ENCODE results near the gene VAMP8. TPM values are rescaled to one million over a fixed set of nuclear protein-coding genes. Genes with fewer than 3 reads are reported as not detected.

Gene VAMP8
- polyA plus RNA-seq, 2 donors = 337 to 430 TPM

DNA sequence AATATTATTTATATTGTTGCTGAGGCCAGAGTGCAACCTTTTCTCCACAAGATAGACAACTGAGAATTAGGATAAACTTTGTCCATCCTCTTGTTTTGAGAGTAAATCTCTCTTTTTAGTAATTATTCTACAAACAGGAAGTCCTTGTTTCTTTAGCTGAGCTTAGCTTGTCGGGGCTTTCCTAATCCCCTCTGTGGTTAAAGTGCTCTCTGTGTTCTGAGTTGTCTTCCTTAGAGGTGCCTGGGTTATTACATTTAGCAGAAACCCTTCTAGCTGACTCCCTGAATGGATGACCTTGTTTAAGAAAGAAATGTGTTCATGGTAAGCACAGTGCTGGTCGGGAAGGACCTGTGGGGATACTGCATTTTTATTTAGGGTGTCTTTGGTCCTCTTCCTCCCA lies 51.3 kb downstream of the VAMP8 start:
- 56 to 63% methylated on average over 2 of the region's 2 CpGs for WGBS, 2 donors
- Histone ChIP-seq H3K4me1 (ENCODE audit: control insufficient read depth in 2 of 2, insufficient read depth in 2 of 2, low read length in 1 of 2) (no peaks in the 10 kb centered on the region), H3K9me3 (ENCODE audit: control insufficient read depth in 2 of 2, insufficient read depth in 1 of 2, low read depth in 1 of 2, low read length in 1 of 2) (no peaks in the 10 kb centered on the region), H3K36me3 (ENCODE audit: control insufficient read depth in 2 of 2, insufficient read depth in 2 of 2, low read length in 1 of 2) (peaks cover 12 to 22% of the 10 kb centered on the region in 2 donors), H3K4me3 (ENCODE audit: low read depth in 1 of 2, low read length in 2 of 2) (no peak overlapping the region), H3K27ac (ENCODE audit: low read depth in 2 of 2, low read length in 1 of 2) (no peak overlapping the region), H3K27me3 (ENCODE audit: control insufficient read depth in 1 of 2, insufficient read depth in 2 of 2, low read length in 2 of 2) (no peaks in the 10 kb centered on the region)

DNA sequence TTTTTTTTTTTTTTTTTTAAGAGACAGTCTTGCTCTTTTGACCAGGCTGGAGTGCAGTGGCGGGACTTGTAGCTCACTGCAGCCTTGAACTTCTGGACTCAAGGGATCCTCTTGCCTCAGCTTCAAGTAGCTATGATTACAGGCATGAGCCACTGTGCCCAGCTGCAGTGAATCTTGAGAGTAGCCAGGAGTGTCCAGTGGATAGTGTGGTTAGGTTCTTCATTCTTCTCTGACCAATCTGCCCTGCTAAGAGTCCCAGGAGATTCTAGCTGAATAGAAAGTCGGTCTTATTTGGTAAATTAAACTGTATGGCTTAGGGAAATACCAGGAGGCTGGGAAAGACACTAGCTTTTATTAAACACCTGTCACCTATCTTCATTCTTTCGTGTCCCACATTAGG lies 53.9 kb downstream of the VAMP8 start:
- H3K27me3 ChIP-seq (ENCODE audit: control insufficient read depth in 1 of 2, insufficient read depth in 2 of 2, low read length in 2 of 2) = no peaks in the 10 kb centered on the region
- H3K9me3 ChIP-seq (ENCODE audit: control insufficient read depth in 2 of 2, insufficient read depth in 1 of 2, low read depth in 1 of 2, low read length in 1 of 2) = no peaks in the 10 kb centered on the region
- no peaks in the 10 kb centered on the region for H3K4me1 ChIP-seq (ENCODE audit: control insufficient read depth in 2 of 2, insufficient read depth in 2 of 2, low read length in 1 of 2)
- 91 to 93% methylated on average over 3 of the region's 3 CpGs for WGBS, 2 donors
- peaks cover 7 to 14% of the 10 kb centered on the region in 2 donors for H3K36me3 ChIP-seq (ENCODE audit: control insufficient read depth in 2 of 2, insufficient read depth in 2 of 2, low read length in 1 of 2)
- H3K27ac ChIP-seq (ENCODE audit: low read depth in 2 of 2, low read length in 1 of 2) = no peak overlapping the region
- H3K4me3 ChIP-seq (ENCODE audit: low read depth in 1 of 2, low read length in 2 of 2) = no peak overlapping the region

Other genes starting within 250 kb of the VAMP8 start
- gene TGOLN2, start 249.6 kb upstream of the VAMP8 start, polyA plus RNA-seq = 10 to 100 TPM; 13.1 to 15.1 TPM
- 10 to 100 TPM; 35.3 to 46.2 TPM for gene RETSAT, start 223.1 kb upstream of the VAMP8 start, polyA plus RNA-seq
- gene ELMOD3, start 222.8 kb upstream of the VAMP8 start, polyA plus RNA-seq = 10 to 100 TPM in 1 of 2 donors, 1 to 10 TPM in 1; 8.7 to 16.1 TPM
- gene CAPG, start 167.2 kb upstream of the VAMP8 start, polyA plus RNA-seq = 100 to 1,000 TPM; 273 to 297 TPM
- gene SH2D6, start 158.9 kb upstream of the VAMP8 start, polyA plus RNA-seq = under 1 TPM; 0.07 to 0.14 TPM
- 100 to 1,000 TPM in 1 of 2 donors, 10 to 100 TPM in 1; 53.9 to 113 TPM for gene MAT2A, start 38.4 kb upstream of the VAMP8 start, polyA plus RNA-seq
- 10 to 100 TPM; 10.2 to 18.1 TPM for gene GGCX, start 16.1 kb upstream of the VAMP8 start, polyA plus RNA-seq
- 10 to 100 TPM; 19.5 to 39.6 TPM for gene VAMP5, start 6.8 kb downstream of the VAMP8 start, polyA plus RNA-seq
- gene RNF181, start 18.2 kb downstream of the VAMP8 start, polyA plus RNA-seq = 100 to 1,000 TPM; 159 to 189 TPM
- gene TMEM150A, start 25.1 kb downstream of the VAMP8 start, polyA plus RNA-seq = 1 to 10 TPM; 9.3 to 9.9 TPM
- 10 to 100 TPM; 13.8 to 31.7 TPM for gene C2orf68, start 34.5 kb downstream of the VAMP8 start, polyA plus RNA-seq
- gene USP39, start 38.6 kb downstream of the VAMP8 start, polyA plus RNA-seq = 10 to 100 TPM; 18.3 to 30.8 TPM
- gene SFTPB, start 90.6 kb downstream of the VAMP8 start, polyA plus RNA-seq = 1 to 10 TPM in 1 of 2 donors, under 1 TPM in 1; 0.77 to 1.9 TPM
- gene GNLY, start 116.8 kb downstream of the VAMP8 start, polyA plus RNA-seq = 1 to 10 TPM; 1.2 to 1.7 TPM
- 1 to 10 TPM; 3.0 to 5.9 TPM for gene ATOH8, start 176.4 kb downstream of the VAMP8 start, polyA plus RNA-seq

All from esophagus (tissue), 2 donors.